ENCODE data around the gene SULT2B1.
A peak's percentile ranks its signal among the peaks of the same experiment; 100 is the strongest.

SULT2B1 gene

DNA sequence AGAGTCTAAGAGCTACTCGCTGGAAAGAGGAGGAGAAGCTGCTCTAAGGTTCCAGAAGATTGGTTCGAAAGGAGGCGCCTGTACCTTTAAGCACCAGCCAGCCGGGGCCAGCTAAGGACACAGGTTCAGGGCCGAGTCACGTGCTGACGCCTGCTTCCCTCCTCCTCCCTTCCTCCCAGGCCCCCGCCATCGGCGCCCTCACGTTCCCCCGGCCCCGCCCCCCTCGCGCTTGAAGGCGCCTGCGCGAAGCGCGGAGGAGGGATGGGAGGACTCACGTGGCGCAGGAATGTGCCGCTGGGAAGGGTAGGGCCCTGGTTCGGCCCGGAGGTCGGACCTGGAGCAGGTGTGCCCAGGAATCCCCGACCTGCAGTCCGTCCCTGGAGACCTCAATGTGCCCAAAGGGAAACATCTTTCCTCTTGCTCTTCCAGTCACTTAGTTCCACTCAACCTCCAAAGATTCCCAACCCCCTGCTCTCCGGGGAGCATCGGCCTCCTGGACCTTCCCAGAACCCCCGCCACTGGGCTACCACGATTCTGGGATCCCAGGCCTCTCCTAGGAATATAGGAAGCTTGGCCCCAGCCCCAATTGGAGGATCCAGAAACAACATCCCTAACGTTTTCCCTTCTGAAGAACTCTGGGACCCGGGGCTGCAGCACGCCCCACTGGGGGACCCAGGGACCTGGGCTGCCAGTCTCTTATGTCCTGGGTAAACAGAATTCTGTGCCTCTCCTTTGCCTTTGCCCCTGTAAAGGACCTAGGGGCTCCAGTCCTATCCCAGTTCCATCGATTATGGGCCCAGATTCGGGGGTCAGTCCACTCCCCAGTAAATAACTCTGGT lies 82.7 kb downstream of the SULT2B1 start:
- DNase-seq (ENCODE audit: low read depth, low spot score), result peak; percentile 85

DNA sequence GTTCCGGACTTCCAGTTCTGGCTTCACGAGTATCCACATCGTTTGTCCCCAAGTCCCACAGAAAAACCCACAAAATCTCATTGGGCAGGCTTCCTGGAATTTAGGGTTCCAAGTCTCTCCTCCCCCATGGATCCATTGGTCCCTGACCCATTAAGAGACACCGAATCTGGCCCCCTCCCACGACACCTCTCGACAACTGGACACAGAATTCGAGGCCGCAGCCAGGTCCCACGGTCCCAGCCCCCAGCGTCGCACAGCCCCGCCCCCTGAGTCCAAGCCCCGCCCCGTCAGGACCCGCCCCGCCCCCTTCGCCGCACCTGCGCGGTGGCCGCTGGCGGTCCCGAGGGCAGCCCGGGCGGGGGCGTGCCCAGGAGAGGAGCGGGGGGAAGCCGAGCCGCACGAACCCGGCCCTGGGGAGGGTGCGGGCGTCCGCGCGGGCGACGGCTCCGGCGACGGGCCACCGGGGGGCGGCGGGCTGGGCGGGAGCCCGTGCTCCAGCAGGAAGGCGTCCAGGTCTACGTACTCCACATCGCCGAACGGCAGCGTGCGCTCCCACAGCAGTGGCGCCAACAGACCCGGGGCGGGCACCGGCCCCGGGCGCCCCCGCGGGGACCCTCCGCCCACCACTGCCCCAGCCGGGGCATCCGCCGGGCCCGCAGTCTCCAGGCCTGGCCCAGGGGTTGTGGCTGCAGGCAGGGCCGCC lies 83.4 kb downstream of the SULT2B1 start:
- no peak for DNase-seq (ENCODE audit: low read depth, low spot score)

DNA sequence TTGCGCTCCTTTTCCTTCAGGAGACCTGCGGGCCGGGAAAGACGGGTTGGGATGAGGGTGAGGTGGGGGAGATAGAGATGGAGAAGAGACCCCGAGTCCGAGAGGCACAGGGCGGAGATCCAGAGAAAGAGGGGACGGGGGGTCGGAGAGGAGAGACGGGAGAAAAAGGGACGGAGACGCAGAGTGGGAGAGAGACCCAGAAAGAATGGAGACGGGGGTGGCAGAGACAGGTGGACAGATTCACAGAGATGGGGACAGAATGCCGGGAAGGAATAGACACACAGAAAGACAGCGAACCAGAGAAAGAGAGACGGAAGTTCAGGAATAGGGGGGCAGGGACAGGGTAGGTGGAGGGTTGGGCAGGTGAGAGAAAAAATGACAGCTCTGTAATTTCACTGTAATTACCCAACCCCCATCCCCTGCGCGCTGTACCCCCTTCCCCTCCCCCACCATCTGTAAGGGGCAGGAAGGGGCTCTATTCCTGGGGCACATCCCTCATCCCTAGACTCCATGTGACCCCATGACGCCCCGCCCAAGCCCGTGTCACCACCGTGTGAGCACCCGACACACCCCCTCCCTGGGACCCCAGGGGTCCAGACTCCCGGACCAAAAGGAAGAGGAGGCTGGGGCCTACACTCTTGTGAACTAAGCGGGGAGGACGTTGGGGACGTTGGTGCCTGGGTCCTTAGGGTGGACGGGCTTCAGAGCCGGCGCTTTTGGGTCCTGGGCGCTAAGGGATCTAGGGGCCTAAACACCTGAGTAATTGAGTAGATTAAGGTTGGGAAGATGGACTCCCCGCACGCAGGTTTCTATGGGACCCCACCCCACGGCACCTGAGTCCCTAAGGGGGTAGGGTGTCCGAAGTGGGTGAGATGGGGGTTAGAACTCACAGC lies 84.2 kb downstream of the SULT2B1 start:
- no peak for DNase-seq (ENCODE audit: low read depth, low spot score)

DNA sequence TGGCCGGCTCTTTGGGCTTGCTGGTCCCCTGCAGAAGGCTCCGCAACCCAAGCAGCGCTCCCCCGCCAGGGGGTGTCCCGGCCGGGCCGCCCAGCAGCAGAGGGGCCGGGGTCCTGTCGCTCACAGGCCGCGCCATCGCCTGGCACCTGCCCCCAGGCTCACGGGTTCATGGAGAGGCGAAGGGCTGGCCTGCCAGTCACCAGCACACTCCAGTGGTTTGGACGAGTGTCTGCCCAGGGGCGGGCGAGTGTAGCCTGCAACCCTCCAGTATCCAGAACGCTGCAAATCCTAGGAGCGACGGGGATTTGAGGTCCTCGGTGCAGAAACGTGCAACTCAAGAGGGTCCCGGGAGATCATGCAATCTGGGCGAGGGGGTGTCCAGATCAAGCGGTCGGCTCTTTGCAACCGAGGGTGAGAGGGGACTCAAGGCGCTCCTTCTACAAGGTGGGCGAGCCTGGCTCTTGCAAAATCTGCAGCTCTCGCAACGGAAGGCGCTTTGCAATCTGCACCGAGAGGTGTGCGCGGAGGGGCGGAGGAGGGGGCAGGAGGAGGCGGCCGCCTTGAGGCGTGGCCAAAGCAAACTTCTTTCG lies 85.0 kb downstream of the SULT2B1 start, which contains the start of gene DBP:
Gene DBP, minus strand, starts transcription at position 521 of the 590 bp plus-strand sequence. Its CDS starts 385 bp downstream, at position 136.
- DNase-seq (ENCODE audit: low read depth, low spot score), result no peak

DNA sequence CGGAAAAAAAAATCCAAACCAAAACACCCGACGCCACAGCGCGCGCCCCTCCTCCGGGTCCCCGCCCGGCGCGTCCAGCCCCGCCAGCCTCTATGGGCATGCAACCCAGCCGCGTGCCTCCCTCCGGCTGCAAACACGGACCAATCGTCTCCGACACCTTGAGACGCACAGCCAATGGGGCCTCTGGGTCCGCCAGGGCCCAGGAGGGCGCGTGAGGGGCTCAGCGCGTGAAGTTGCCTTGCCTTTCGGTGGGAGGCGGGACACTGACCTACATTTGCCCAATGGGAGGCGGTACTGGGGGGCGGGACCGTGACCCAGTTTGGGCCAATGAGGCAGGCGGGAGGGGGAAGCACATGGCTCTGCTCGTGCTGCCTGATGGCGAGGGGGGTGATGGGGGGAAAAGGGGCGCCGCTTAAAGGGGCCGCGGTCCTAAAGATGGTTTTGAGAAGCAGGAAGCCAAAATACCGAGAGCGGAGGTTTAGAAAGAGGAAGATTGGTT lies 85.5 kb downstream of the SULT2B1 start:
- DNase-seq (ENCODE audit: low read depth, low spot score), result peak; percentile 97

DNA sequence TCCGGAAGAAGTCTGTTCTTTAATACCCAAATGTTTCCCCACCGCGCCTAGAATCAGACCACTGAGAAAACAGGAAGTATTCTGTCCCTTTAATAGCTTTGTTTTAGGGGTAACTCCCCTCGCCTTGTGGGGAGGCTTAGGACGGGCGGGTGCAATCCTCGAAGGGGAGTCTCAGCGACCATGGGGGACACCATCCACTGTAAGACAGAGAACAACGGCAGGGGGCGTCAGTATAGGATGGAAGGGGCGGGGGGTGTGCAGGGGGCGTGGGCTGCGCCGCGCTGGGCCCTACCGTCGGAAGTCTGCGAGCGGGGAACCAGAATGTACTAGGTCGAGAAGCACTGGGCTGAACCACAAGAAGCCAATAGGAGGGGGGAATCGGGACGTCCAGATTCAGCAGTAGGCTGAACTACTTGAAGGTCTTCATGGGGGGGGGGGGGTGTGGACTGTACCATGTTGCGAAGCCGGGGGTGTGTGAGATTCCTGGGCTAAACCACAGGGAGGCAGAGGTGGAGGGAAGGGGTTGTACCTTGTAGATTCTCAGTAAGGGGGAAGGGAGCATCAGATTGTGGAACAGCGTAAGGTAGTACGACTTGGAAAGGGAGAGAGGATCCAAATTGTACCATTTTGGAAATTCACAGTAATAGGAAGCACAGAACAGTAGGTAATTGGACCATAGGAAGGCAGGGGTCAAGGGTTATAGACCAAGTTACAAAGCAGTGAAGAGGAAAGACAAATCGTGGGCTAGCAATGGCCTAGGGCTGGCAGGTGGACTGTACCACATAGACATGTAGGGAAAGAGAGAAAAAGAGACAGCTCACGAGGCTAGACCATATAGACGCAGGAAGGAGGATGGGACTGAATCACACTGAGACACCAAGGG lies 86.2 kb downstream of the SULT2B1 start:
- peak; percentile 79 for DNase-seq (ENCODE audit: low read depth, low spot score)

DNA sequence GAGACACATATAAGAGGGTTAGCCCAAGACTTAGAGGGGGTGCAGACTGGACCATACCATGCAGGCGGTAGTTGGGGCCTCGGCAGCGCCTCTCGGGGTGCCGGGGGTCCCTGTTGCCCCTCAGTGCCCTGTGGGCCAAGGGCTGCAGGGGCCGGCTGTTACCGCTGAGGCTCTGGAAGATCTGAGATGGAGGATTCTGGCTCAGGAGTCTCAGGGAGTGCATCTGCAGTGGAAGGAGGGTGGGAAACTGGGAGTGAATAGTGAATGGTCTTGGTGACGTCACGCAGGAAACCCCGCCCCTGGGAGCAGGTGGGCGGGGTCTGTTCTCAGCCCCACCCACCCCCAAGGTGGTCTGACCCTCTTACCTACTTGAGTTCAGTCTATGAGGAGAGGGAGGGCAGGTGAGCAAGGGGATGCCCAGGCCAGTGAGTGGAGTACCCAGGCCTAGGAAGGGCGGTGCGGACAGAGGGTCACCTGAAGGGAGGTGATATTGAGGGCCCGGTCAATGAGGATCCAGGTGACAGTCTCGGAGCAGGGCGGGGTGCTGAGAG lies 86.9 kb downstream of the SULT2B1 start:
- DNase-seq (ENCODE audit: low read depth, low spot score), result no peak

DNA sequence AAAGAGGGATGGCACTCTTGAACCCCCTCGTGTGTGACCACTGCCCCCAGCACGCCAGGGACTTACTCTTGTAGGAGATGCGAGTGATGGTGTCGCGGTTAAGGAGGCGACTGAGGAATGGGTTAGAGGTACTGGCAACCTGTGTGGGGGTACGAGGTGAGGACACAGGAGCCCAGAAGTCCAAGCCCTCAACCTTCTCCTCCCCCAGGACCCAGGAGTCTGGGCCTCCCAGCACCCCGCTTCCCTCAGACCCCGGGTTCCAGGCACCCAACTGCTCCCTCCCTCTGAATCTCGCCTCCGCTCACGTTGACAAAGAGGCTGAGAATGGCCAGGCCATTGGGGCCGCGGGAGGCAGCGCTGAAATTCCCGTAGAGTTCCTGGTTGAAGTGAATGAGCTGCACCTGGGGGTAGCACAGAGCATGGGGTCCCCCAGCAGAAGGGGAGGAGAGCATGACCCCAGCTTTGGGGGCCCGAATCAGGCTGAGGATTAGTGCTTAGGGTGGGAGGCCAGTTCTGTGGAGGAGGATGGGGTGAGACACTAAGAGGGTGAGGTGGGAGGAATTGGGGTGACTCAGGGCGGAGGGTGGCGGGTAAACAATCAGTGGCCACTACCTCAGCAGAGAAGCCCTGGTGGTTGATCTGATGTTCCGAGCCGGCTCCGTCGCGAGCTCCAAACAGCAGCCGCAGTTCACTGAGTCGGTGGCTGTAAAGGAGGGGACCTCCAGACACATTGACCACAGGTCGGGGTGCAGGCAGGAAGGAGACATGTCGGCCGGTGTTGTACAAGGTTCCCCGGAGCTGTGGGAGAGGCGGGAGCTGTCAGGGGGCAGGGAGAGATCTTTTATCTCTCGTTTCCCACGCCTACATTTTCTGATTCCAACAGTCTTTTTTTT lies 87.8 kb downstream of the SULT2B1 start:
- no peak for DNase-seq (ENCODE audit: low read depth, low spot score)

DNA sequence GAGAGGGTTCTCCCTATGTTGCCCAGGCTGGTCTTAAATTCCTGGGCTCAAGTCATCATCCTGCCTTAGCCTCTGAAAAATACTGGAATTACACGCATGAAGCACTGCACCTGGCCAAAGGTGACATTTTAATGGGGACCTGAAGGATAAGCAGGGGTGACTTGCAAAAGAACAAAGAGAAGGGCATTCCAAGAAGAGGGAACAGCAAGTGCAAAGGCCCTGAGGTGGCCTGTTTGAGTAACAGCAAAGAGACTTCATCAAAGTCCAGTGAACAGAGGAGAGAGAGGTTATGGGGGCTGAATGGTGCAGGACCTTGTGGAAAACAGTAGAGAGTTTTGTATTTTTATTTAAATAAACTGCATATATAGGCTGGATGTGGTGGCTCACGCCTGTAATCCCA lies 89.9 kb downstream of the SULT2B1 start:
- no peak for DNase-seq (ENCODE audit: low read depth, low spot score)

DNA sequence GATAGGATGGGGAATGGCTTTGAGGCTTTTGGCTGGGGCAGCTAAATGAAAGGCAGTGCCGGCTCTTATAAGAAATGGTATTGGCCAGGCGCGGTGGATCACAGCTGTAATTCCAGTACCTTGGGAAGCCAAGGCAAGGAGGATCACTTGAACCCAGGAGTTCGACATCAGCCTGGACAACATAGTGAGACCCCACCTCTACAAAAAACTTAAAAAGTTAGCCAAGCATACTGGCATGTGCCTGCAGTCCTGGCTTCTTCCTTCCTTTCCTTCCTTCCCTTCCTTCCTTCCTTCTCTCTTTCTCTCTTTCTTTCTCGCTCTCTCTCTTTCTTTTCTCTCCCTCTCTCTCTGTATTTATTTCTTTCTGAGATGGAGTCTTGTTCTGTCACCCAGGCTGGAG lies 90.9 kb downstream of the SULT2B1 start:
- DNase-seq (ENCODE audit: low read depth, low spot score), result no peak

DNA sequence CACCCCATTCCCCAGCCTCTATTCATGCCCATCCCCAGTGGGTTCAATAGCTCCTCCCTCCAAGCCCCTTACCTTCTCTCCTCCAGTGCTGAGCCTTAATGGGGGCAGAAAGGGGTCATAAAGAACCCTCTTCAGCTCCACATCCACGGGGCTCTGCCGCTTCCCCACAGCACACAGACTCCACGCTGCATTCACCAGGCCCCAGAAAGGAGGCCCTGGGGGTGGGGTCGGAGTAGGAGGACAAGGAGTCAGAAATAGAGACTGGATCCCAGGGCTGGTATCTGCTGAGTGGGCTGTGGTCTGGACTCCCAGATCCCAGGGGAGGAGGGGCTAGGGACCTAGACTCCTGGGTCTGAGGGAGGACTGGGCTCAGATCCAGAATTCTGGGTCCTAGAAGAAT lies 92.4 kb downstream of the SULT2B1 start:
- no peak for DNase-seq (ENCODE audit: low read depth, low spot score)

DNA sequence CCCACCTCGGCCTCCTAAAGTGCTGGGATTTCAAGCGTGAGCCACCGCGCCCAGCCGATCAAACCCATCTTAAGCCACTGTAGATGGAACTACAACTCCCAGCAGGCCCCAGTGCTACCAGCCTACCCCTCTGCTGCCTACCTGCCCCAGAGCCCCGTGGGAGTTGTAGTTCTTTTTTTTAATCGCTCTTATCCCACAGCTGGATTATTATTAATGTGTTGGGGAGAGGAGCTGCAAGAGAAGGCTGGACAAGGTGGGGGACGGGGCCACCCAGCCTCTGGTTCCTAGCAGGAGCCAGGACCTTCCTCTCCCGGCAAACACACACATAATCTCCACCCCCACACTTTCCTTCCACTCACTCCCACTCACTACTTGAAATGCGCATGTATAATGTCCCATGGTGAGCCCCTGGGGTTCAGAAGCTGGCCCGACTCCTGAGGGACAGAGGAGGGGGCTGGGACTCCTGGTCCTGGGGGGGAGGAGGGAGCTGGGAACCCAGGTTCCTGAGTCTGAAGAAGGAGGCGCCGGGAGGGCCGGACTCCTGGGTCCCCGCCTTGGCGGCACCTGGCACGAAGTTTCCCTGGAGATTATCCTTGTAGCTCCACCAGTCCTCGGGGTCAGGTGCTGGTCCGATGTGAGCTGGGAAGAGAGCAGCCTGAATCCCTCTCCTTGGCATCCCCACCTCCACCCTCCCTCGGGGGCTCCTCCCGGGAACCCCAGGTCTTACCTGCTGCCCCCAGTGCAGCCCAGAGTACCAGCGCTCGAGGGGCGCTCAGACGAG lies 93.1 kb downstream of the SULT2B1 start:
- DNase-seq (ENCODE audit: low read depth, low spot score), result no peak

DNA sequence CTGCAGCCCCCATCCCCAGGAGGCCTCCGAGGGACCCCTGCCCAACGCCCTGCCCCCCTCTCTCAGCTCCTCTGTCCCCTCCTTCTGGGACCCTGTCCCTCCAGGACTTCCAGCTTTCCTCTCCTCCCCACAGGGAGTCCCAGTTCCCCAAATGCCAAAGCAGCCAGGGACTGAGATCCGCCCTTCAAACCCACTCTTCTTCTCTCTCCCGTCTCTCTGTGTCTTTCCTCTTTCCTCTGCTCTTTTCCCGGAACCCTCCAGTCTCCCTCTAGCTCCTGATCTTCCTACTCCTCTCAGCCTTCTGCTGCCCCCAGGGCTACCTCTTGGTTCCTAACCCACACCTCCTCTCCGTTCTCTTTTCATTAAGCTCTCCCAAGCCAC lies 93.6 kb downstream of the SULT2B1 start:
- no peak for DNase-seq (ENCODE audit: low read depth, low spot score)

DNA sequence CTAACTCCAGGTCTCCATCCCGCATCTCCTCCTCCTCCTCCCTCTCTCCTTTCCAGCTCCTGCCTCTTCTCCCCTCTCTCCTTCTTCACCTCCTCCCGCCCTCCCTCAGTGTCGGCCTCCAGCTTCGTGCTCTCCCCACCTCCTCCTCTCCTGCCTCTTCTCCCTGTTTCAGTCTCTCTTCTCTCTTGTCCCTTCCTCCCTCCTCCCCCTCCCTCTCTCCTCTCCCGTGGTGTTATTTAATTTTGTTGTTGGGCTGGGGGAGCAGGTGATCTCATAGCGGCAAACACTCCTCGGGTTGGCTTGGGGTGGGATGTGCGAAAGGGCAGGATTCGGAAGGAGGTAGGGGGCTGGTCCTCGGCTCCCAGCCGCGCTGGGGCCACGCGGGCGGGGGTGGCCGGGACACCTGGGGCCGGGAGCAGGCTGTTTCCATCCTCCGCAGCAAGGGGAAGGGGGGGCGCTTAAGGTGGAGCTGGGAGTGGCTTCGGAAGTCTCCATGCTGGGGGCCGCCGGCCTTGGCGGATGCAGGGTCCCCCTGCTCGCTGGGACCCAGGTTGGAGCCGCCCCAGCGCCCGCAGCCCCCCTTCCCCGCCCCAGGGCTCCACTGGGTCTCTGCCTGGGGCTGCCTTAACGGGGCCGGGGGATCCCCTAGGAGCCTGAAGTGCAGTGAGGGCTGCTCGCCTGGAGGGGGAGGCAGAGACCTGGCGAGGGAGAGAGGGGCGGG lies 94.2 kb downstream of the SULT2B1 start, which contains the start of gene CA11:
Gene CA11, minus strand, starts transcription at position 187 of the 721 bp plus-strand sequence. CDS start 555 bp downstream, outside the sequence.
- peak; percentile 77 for DNase-seq (ENCODE audit: low read depth, low spot score)

DNA sequence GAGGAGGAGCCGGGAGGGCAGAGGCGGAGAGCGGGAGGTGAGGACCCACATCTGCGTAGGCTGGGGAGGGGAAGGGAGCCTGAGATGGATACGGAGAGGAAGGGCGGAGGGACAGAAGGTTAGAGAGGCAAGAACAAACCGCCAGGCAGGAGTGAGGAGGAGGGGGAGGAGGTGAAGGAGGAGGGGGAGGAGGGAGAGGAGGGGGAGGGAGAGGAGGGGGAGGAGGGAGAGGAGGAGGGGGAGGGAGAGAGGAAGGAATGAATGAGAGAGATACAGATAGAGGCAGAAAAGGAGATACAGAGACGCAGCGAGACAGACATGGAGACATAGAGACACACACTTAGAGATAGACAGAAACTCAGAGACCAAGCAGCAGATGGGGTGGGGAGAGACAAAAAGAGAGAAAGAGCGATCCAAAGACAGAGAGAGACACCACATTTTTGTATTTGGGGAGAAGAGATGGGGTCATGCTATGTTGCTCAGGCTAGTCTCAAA lies 94.8 kb downstream of the SULT2B1 start:
- DNase-seq (ENCODE audit: low read depth, low spot score), result no peak

DNA sequence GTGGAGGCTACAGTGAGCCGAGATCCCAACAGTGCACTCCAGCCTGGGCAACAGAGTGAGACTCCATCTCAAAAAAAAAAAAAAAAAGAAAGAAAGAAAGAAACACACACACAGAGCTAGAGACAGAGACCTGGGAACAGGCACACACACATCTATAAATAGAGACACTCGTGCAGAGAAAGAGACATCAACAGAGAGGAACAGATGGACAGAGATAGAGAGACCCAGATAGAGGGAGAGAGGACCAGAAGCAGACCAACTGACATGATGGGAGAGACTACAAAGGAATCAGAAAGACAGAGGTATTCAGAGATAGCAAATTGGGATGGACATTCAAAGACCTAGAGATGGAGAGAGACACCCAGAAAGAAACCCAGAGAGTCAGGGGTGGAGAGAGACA lies 96.2 kb downstream of the SULT2B1 start:
- no peak for DNase-seq (ENCODE audit: low read depth, low spot score)

Measured in smooth muscle cell of the brain vasculature (primary cell).